Embryonic facial prominence (tissue), 1 donor: ENCODE data around the gene PHF19.

Source experiments
- DNase-seq: peaks from one replicate; pipeline ENCODE4 v3.0.0-alpha.2; 2016; ENCODE audit errors: extremely low spot score

PHF19 gene

GRCh38 chr9:120913647-120914264, 36.8 kb upstream of the PHF19 start:
- DNase-seq, result no peak

- DNase-seq, result no peak
Measured at GRCh38 chr9:120912958-120913646, 36.1 kb upstream of the PHF19 start.

GRCh38 chr9:120911295-120911837, 34.4 kb upstream of the PHF19 start:
- no peak for DNase-seq

- no peak for DNase-seq
Measured at GRCh38 chr9:120910643-120911042, 33.7 kb upstream of the PHF19 start.

GRCh38 chr9:120909904-120910303, 32.9 kb upstream of the PHF19 start:
- no peak for DNase-seq

GRCh38 chr9:120905315-120906164, 28.6 kb upstream of the PHF19 start:
- DNase-seq, result no peak

GRCh38 chr9:120904978-120905301, 28.0 kb upstream of the PHF19 start:
- no peak for DNase-seq

- DNase-seq, result no peak
Measured at GRCh38 chr9:120904061-120904977, 27.3 kb upstream of the PHF19 start.

GRCh38 chr9:120902569-120903535, 25.9 kb upstream of the PHF19 start:
- DNase-seq, result no peak

- DNase-seq, result no peak
Measured at GRCh38 chr9:120901755-120902568, 25.0 kb upstream of the PHF19 start.

- DNase-seq, result no peak
Measured at GRCh38 chr9:120900824-120901223, 23.8 kb upstream of the PHF19 start.

- DNase-seq, result no peak
Measured at GRCh38 chr9:120899490-120900068, 22.6 kb upstream of the PHF19 start.

- no peak for DNase-seq
Measured at GRCh38 chr9:120898396-120898795, 21.4 kb upstream of the PHF19 start.

- no peak for DNase-seq
Measured at GRCh38 chr9:120895951-120896350, 19.0 kb upstream of the PHF19 start.

- DNase-seq, result peak; percentile 64
Measured at GRCh38 chr9:120894321-120895148, 17.5 kb upstream of the PHF19 start.

- no peak for DNase-seq
Measured at GRCh38 chr9:120893611-120894307, 16.8 kb upstream of the PHF19 start.
